MM.1S (cell line): Measurements from ENCODE around the gene BCDIN3D.

ENCODE experiments used
- DNase-seq: peaks from one replicate; pipeline ENCODE4 v3.0.0-alpha.2; 2015
- H2AFZ ChIP-seq: fragments of 300-600 bp; sonication (generic); 2 replicates; pipeline ENCODE4 v1.6.0; 2016; ENCODE audit warnings: antibody characterized with exemption, low read length
- H3F3A ChIP-seq: fragments of 300-600 bp; sonication (generic); 2 replicates; pipeline ENCODE4 v1.6.1; 2016; ENCODE audit warnings: mild to moderate bottlenecking, antibody characterized with exemption, low read length, moderate library complexity, mixed read lengths; ENCODE audit not compliant: insufficient read depth
- H3K27ac ChIP-seq: fragments of 300-600 bp; sonication (generic); 2 replicates; pipeline ENCODE4 v1.5.1; 2016; ENCODE audit warnings: mild to moderate bottlenecking, low read length
- H3K27me3 ChIP-seq: fragments of 300-600 bp; sonication (generic); replicated peaks from 2 replicates; pipeline ENCODE4 v1.6.0; 2016; ENCODE audit warnings: low read length; ENCODE audit not compliant: insufficient read depth
- H3K36me3 ChIP-seq: fragments of 300-600 bp; sonication (generic); replicated peaks from 2 replicates; pipeline ENCODE4 v1.6.1; 2016; ENCODE audit warnings: mild to moderate bottlenecking, low read length, mixed read lengths; ENCODE audit not compliant: insufficient read depth
- H3K4me1 ChIP-seq: fragments of 300-600 bp; sonication (generic); 2 replicates; pipeline ENCODE4 v1.6.1; 2016; ENCODE audit warnings: low read length, mixed read lengths
- H3K4me2 ChIP-seq: fragments of 300-600 bp; sonication (generic); 2 replicates; pipeline ENCODE4 v1.6.0; 2016; ENCODE audit warnings: low read depth, low read length
- H3K4me3 ChIP-seq: fragments of 300-600 bp; sonication (generic); 2 replicates; pipeline ENCODE4 v1.5.1; 2016; ENCODE audit warnings: low read length, mixed read lengths
- H3K79me2 ChIP-seq: fragments of 300-600 bp; sonication (generic); 2 replicates; pipeline ENCODE4 v1.6.1; 2016; ENCODE audit warnings: mixed run types, low read length, mixed read lengths
- H3K9ac ChIP-seq: fragments of 300-600 bp; sonication (generic); 2 replicates; pipeline ENCODE4 v1.6.1; 2016; ENCODE audit warnings: low read length, mixed read lengths
- H3K9me2 ChIP-seq: fragments of 300-600 bp; sonication (generic); replicated peaks from 2 replicates; pipeline ENCODE4 v1.6.1; 2016; ENCODE audit warnings: mild to moderate bottlenecking, low read length, mixed read lengths; ENCODE audit not compliant: insufficient read depth
- H3K9me3 ChIP-seq: fragments of 300-600 bp; sonication (generic); replicated peaks from 2 replicates; pipeline ENCODE4 v1.6.1; 2016; ENCODE audit warnings: mild to moderate bottlenecking, low read length, mixed read lengths; ENCODE audit not compliant: insufficient read depth
- H4K20me1 ChIP-seq: fragments of 300-600 bp; sonication (generic); 2 replicates; pipeline ENCODE4 v1.6.1; 2016; ENCODE audit warnings: mild to moderate bottlenecking, low read length, moderate library complexity, mixed read lengths; ENCODE audit not compliant: insufficient read depth
- EZH2 ChIP-seq: fragments of 300-600 bp; sonication (generic); optimal IDR thresholded peaks from 2 replicates; pipeline ENCODE3; 2017; ENCODE audit warnings: low read depth, mild to moderate bottlenecking, antibody characterized with exemption, low read length, mixed read lengths
- EZH2phosphoT487 ChIP-seq: fragments of 300-600 bp; sonication (generic); IDR thresholded peaks from 2 replicates; pipeline ENCODE4 v1.6.1; 2018; ENCODE audit warnings: antibody characterized with exemption, low read length
- TF ChIP-seq, protein P1 (sequence below): fragments of 300-600 bp; sonication (generic); IDR thresholded peaks from 2 replicates; pipeline ENCODE4 v1.5.1; 2016; ENCODE audit warnings: antibody characterized with exemption, low read length, mixed read lengths

BCDIN3D gene

DNA sequence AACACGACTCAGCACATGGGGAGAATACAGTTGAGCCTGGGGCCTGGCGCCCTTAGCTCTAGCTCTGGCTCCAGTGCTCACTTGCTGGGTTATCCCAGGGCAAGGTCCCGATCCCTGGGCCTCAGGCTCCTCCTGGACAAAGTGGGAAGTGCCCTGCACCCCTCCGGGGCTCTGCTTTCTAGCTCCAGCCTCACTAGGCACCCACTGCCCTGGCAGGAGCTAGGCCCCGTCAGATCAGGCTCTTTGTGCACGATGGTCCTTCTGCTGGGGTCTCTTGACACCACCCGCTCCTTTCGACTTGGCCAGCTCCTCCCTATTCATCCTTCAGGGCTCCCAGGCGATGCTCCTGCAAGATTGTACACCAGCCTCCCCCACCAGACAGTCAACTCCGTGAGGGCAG lies 38.1 kb downstream of the BCDIN3D start:
- H4K20me1 ChIP-seq: no peaks in the 10 kb centered on the region
- no peaks in the 10 kb centered on the region for H3K36me3 ChIP-seq

DNA sequence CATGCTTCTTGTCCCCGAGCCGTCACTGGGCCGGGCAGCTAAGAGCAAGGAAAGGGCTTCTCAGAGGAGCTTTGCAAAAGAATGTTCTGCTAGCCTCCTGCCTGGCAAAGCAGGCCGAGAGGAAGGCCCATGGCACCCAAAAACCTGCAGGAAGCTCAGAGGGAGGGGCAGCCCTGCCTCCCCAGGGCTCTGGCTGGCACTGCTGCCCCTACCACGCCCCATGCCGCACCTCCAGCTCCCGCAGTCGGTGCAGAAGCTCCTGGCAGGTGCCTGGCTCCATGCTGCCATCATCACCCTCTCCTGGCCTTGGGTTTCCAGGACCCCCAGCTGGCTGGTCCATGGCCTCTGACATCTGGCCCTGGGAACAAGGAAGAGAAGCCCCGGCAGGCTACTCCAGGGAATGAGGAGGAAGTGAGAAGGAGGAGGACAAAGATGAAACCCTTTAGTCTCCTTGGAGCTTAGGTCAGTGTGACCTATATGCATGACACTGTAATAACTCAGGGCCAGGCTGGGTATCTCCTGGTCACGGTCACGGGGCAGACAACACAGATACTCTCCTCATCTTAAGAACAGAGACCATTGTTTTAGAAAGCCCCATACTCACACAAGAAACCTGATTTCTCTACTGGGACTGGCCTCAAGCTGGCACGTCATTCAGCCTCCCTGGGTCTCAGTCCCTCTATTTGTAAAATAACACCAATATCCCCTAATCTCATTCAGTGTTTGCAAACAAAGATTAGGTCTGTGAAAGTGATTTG lies 39.0 kb downstream of the BCDIN3D start:
- H3K27ac ChIP-seq: no peak overlapping the region
- no peaks in the 10 kb centered on the region for H3F3A ChIP-seq
- H3K27me3 ChIP-seq: no peaks in the 10 kb centered on the region
- H3K4me2 ChIP-seq: no peak overlapping the region
- H3K79me2 ChIP-seq: no peaks in the 10 kb centered on the region
- no peak overlapping the region for H2AFZ ChIP-seq
- H4K20me1 ChIP-seq: no peaks in the 10 kb centered on the region
- H3K9ac ChIP-seq: no peak overlapping the region
- H3K4me3 ChIP-seq: no peak overlapping the region
- no peaks in the 10 kb centered on the region for H3K4me1 ChIP-seq
- H3K9me3 ChIP-seq: no peaks in the 10 kb centered on the region
- TF ChIP-seq EZH2phosphoT487 (no peak), EZH2 (no peak)
- TF ChIP-seq, protein P1, sequence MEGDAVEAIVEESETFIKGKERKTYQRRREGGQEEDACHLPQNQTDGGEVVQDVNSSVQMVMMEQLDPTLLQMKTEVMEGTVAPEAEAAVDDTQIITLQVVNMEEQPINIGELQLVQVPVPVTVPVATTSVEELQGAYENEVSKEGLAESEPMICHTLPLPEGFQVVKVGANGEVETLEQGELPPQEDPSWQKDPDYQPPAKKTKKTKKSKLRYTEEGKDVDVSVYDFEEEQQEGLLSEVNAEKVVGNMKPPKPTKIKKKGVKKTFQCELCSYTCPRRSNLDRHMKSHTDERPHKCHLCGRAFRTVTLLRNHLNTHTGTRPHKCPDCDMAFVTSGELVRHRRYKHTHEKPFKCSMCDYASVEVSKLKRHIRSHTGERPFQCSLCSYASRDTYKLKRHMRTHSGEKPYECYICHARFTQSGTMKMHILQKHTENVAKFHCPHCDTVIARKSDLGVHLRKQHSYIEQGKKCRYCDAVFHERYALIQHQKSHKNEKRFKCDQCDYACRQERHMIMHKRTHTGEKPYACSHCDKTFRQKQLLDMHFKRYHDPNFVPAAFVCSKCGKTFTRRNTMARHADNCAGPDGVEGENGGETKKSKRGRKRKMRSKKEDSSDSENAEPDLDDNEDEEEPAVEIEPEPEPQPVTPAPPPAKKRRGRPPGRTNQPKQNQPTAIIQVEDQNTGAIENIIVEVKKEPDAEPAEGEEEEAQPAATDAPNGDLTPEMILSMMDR: no peak
- no peak for DNase-seq
- no peaks in the 10 kb centered on the region for H3K9me2 ChIP-seq
- H3K36me3 ChIP-seq: no peaks in the 10 kb centered on the region

More for the DNA sequence above, 38.1 kb downstream of the BCDIN3D start:
- Histone ChIP-seq H3K9me2 (no peaks in the 10 kb centered on the region), H3K9ac (no peak overlapping the region), H3K4me2 (no peak overlapping the region), H3K27ac (no peak overlapping the region), H3F3A (no peaks in the 10 kb centered on the region), H2AFZ (no peak overlapping the region), H3K4me3 (no peak overlapping the region), H3K4me1 (no peaks in the 10 kb centered on the region), H3K79me2 (no peaks in the 10 kb centered on the region), H3K9me3 (no peaks in the 10 kb centered on the region), H3K27me3 (0 out of 2 replicates have a peak, but pooled peaks cover 3% of the 10 kb centered on the region)
- TF ChIP-seq EZH2: no peak
- TF ChIP-seq EZH2phosphoT487: no peak
- TF ChIP-seq, protein P1: no peak
- no peak for DNase-seq

DNA sequence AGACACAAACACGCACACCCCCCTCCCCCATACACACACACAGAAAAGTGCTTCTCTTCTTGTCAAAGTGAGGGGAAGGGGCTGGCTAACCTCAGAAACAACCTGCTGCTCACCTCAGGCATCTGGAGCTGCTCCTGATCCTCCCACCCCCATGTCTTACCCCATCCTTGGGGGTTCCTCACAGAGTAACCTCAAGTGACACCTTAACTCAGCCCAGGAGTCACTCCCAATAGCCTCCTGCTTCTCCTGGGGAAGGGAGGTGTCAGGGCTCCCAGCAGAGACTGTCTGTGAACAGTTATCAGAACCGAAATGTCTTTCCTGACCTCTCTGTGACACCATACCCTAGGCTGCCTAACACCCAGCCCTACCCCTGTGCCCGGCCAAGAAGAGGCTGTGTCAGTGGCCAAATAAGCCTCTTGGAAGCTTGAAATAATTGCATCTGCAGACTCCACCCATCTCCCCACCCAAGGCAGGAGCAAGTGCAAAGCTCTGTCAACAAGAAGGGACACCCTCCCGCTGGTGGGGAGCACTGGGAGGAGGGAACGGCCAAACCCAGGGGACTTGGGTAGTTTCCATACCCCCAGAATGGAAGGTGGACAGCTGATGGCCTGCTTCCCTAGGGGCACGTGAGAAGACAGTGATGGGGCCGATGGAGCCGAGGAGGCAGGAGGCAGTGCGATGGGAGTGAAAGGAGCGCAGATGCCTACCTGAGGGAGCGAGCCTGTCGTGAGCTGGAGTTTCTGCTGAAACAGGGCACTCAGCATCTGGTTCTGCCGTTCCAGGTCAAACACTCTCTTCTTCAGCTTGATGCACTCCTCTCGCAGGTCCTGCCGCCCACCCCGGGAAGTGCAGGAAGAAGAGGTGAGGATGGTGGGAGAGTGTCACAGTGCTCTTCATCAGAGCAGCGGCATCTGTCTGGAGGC lies 41.5 kb downstream of the BCDIN3D start:
- Histone ChIP-seq H2AFZ (no peak overlapping the region), H3K9me3 (no peaks in the 10 kb centered on the region), H3F3A (no peaks in the 10 kb centered on the region), H3K4me3 (no peak overlapping the region), H3K9me2 (no peaks in the 10 kb centered on the region), H3K9ac (no peak overlapping the region), H3K27me3 (no peaks in the 10 kb centered on the region), H3K4me2 (no peak overlapping the region), H3K36me3 (no peaks in the 10 kb centered on the region), H3K4me1 (no peaks in the 10 kb centered on the region), H3K27ac (no peak overlapping the region), H4K20me1 (no peaks in the 10 kb centered on the region), H3K79me2 (no peaks in the 10 kb centered on the region)
- no peak for TF ChIP-seq EZH2phosphoT487
- TF ChIP-seq, protein P1: no peak
- no peak for TF ChIP-seq EZH2
- DNase-seq: no peak
